ENCODE data around the gene CSF2RB. TPM values are rescaled to one million over a fixed set of nuclear protein-coding genes. Genes with fewer than 3 reads are reported as not detected.

The CSF2RB gene
- total RNA-seq, 1 experiment from 2014 or later = 0.07 TPM

GRCh38 chr22:36871669-36872081 lies 41.8 kb upstream of the CSF2RB start (continued):
- no peak for TF ChIP-seq ATF2 (CRISPR knock-in tag; IDR thresholded peaks at IDR 0.05; ENCODE audit: borderline replicate concordance, low read depth)

DNA sequence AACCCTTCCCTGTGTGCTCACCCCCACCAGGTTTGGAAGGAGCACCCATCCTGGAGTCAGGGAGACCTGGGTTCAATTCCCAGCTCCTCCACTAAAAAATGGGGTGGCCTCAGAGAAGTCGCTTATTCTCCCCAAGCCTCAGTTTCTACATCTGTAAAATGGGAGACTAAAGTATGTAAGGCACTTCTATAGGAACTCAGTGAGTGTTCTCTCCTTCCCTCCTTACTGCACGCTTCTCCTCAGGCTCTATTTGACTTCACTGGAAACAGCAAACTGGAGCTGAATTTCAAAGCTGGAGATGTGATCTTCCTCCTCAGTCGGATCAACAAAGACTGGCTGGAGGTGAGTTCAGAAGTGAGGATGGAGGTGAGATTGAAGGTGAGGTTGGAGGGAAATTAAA lies 41.3 kb upstream of the CSF2RB start:
- no peak for TF ChIP-seq OVOL2 (CRISPR knock-in tag; IDR thresholded peaks at IDR 0.05; ENCODE audit: borderline replicate concordance)
- TF ChIP-seq ZNF425 (CRISPR knock-in tag; conservative IDR thresholded peaks at IDR 0.05) = no peak
- TF ChIP-seq FOXP4 (CRISPR knock-in tag; IDR thresholded peaks at IDR 0.05) = no peak
- Mint-ChIP-seq H3K4me3 (no peak overlapping the region), H3K9me3 (peaks cover 11% of the 10 kb centered on the region), H3K27me3 (ENCODE audit: low read depth) (peaks cover 8% of the 10 kb centered on the region; the same call in 1 of the 2 replicates), H3K36me3 (no peaks in the 10 kb centered on the region), H3K4me1 (peaks cover 3% of the 10 kb centered on the region), H3K27ac (no peak overlapping the region)
- CTCF ChIA-PET = interaction anchor here (1.3 to 2.2 kb wide), 6 partner anchors 11 to 116 kb away, joined by 3 to 17 read pairs (median 4); partner anchors contain the start of gene NCF4
- POLR2A ChIA-PET = no interaction called here
- ATAC-seq = no peak
- DNase-seq (ENCODE audit: low spot score) = no peak

- Mint-ChIP-seq H3K4me1 (peaks cover 10% of the 10 kb centered on the region), H3K36me3 (no peaks in the 10 kb centered on the region), H3K27ac (no peak overlapping the region), H3K4me3 (no peak overlapping the region), H3K9me3 (peaks cover 11% of the 10 kb centered on the region), H3K27me3 (ENCODE audit: low read depth) (peaks cover 8% of the 10 kb centered on the region; the same call in 1 of the 2 replicates)
- ChIA-PET CTCF (interaction anchor here (1.0 to 3.7 kb wide), 5 partner anchors 29 to 105 kb away, joined by 3 to 29 read pairs (median 3); no protein-coding TSS in a partner anchor), POLR2A (no interaction called here)
- TF ChIP-seq, protein P1, sequence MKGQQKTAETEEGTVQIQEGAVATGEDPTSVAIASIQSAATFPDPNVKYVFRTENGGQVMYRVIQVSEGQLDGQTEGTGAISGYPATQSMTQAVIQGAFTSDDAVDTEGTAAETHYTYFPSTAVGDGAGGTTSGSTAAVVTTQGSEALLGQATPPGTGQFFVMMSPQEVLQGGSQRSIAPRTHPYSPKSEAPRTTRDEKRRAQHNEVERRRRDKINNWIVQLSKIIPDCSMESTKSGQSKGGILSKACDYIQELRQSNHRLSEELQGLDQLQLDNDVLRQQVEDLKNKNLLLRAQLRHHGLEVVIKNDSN (CRISPR knock-in tag; IDR thresholded peaks at IDR 0.05) = no peak
- TF ChIP-seq ZNF416 (CRISPR knock-in tag; IDR thresholded peaks at IDR 0.05) (no peak), SMAD3 (CRISPR knock-in tag; IDR thresholded peaks at IDR 0.05; ENCODE audit: borderline replicate concordance) (no peak), E2F5 (CRISPR knock-in tag; IDR thresholded peaks at IDR 0.05) (no peak), EMX1 (CRISPR knock-in tag; IDR thresholded peaks at IDR 0.05) (no peak), GRHL2 (CRISPR knock-in tag; IDR thresholded peaks at IDR 0.05; ENCODE audit: insufficient replicate concordance, severe bottlenecking) (no peak), HMGXB4 (CRISPR knock-in tag; IDR thresholded peaks at IDR 0.05) (no peak)
- ATAC-seq (no peak), DNase-seq (ENCODE audit: low spot score) (no peak)
Observed at GRCh38 chr22:36872866-36873498, 40.4 kb upstream of the CSF2RB start.
